ENCODE results near the gene LTBP1. TPM values are rescaled to one million over a fixed set of nuclear protein-coding genes. Genes with fewer than 3 reads are reported as not detected.

The LTBP1 gene
- total RNA-seq, 1 experiment from 2014 or later: 12.5 TPM

DNA sequence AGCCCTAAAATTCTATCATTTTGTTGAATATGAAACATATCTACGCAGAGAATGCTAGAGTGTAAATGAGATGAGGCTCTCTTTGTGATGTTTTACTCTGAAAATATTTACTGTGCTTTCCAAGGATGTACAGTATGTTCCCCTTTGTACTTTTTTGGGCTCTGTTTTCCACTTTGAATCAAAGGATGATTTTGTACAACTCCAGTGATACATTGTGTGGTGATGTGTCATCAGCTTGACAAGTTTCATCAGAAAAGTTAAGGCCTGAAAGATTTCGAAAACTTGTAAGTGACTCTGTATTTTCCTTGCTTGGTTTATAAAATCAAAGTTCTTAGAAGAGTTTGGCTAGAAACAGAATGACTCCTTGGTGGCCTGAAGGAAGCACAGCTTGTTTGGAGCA lies 206.3 kb downstream of the LTBP1 start:
- DNase-seq (ENCODE audit: low read depth, low spot score) (no peak), ATAC-seq (no peak)
- H3K4me1 ChIP-seq (ENCODE audit: control insufficient read depth, insufficient read depth, low read length): no peaks in the 10 kb centered on the region
- no peaks in the 10 kb centered on the region for H3K9me3 ChIP-seq (ENCODE audit: control insufficient read depth, insufficient read depth, low read depth, low read length)
- ChIA-PET POLR2A (no interaction called here), CTCF (no interaction called here)
- intact Hi-C loops (cut with micrococcal nuclease; ENCODE audit: unreplicated experiment): no loop called here
- H3K27ac ChIP-seq (ENCODE audit: low read length): no peak overlapping the region
- in situ Hi-C loops (cut with HindIII; ENCODE audit: low pct_unique_long_range_greater_than_20kb, low sequenced_read_pairs): no loop called here
- no peaks in the 10 kb centered on the region for H3K27me3 ChIP-seq (ENCODE audit: control insufficient read depth, insufficient read depth, low read length)
- no peak overlapping the region for H3K4me3 ChIP-seq (ENCODE audit: low read depth in 2 of 2, low read length in 2 of 2)
- no TSS peak for BruUV-seq (replicated peaks)
- H3K36me3 ChIP-seq (ENCODE audit: control insufficient read depth, insufficient read depth, low read length): no peaks in the 10 kb centered on the region
- TF ChIP-seq TCF7L2 (IDR thresholded peaks at IDR 0.05; ENCODE audit: low read depth, low read length) (no peak), POLR2AphosphoS5 (IDR thresholded peaks at IDR 0.05; ENCODE audit: low read depth, low read length) (no peak), SIN3A (IDR thresholded peaks at IDR 0.05; ENCODE audit: borderline replicate concordance, insufficient read depth, low read depth, low read length) (no peak)
- TF ChIP-seq, protein P1, sequence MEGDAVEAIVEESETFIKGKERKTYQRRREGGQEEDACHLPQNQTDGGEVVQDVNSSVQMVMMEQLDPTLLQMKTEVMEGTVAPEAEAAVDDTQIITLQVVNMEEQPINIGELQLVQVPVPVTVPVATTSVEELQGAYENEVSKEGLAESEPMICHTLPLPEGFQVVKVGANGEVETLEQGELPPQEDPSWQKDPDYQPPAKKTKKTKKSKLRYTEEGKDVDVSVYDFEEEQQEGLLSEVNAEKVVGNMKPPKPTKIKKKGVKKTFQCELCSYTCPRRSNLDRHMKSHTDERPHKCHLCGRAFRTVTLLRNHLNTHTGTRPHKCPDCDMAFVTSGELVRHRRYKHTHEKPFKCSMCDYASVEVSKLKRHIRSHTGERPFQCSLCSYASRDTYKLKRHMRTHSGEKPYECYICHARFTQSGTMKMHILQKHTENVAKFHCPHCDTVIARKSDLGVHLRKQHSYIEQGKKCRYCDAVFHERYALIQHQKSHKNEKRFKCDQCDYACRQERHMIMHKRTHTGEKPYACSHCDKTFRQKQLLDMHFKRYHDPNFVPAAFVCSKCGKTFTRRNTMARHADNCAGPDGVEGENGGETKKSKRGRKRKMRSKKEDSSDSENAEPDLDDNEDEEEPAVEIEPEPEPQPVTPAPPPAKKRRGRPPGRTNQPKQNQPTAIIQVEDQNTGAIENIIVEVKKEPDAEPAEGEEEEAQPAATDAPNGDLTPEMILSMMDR (IDR thresholded peaks at IDR 0.05): no peak
- TF ChIP-seq, protein P2, sequence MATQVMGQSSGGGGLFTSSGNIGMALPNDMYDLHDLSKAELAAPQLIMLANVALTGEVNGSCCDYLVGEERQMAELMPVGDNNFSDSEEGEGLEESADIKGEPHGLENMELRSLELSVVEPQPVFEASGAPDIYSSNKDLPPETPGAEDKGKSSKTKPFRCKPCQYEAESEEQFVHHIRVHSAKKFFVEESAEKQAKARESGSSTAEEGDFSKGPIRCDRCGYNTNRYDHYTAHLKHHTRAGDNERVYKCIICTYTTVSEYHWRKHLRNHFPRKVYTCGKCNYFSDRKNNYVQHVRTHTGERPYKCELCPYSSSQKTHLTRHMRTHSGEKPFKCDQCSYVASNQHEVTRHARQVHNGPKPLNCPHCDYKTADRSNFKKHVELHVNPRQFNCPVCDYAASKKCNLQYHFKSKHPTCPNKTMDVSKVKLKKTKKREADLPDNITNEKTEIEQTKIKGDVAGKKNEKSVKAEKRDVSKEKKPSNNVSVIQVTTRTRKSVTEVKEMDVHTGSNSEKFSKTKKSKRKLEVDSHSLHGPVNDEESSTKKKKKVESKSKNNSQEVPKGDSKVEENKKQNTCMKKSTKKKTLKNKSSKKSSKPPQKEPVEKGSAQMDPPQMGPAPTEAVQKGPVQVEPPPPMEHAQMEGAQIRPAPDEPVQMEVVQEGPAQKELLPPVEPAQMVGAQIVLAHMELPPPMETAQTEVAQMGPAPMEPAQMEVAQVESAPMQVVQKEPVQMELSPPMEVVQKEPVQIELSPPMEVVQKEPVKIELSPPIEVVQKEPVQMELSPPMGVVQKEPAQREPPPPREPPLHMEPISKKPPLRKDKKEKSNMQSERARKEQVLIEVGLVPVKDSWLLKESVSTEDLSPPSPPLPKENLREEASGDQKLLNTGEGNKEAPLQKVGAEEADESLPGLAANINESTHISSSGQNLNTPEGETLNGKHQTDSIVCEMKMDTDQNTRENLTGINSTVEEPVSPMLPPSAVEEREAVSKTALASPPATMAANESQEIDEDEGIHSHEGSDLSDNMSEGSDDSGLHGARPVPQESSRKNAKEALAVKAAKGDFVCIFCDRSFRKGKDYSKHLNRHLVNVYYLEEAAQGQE (IDR thresholded peaks at IDR 0.05; ENCODE audit: insufficient read depth in 1 of 2, low read depth in 2 of 2, low read length in 1 of 2): no peak

DNA sequence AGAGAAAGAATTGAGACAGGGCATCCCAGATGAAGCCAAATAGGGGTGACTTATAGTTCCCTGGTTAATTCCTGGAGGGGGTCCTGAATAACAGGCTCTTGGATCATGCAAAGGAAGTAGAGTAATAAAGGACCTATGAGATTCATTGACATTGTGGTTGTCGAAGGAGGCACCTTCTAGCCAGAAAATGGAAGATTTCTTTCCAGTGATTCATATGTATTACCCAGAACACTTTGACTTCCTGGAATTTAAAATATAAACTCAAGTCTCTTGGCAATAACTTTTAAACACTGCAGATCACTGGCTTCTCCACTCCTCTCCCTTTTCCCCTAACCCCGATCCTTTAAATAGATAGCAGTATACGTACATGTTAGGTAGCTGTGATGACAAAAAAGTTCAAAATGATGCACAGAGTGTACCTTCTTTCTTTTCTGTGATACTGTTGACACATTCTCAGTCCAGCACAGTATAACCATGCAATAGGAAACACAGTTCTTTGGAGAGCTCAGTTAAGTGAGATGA lies 211.8 kb downstream of the LTBP1 start:
- no TSS peak for BruUV-seq (replicated peaks)
- ATAC-seq (no peak), DNase-seq (ENCODE audit: low read depth, low spot score) (no peak)
- Histone ChIP-seq H3K9me3 (ENCODE audit: control insufficient read depth, insufficient read depth, low read depth, low read length) (no peaks in the 10 kb centered on the region), H3K27ac (ENCODE audit: low read length) (no peak overlapping the region), H3K27me3 (ENCODE audit: control insufficient read depth, insufficient read depth, low read length) (no peaks in the 10 kb centered on the region), H3K36me3 (ENCODE audit: control insufficient read depth, insufficient read depth, low read length) (no peaks in the 10 kb centered on the region), H3K4me3 (ENCODE audit: low read depth in 2 of 2, low read length in 2 of 2) (no peak overlapping the region), H3K4me1 (ENCODE audit: control insufficient read depth, insufficient read depth, low read length) (no peaks in the 10 kb centered on the region)
- in situ Hi-C loops (cut with HindIII; ENCODE audit: low pct_unique_long_range_greater_than_20kb, low sequenced_read_pairs) (no loop called here), intact Hi-C loops (cut with micrococcal nuclease; ENCODE audit: unreplicated experiment) (no loop called here)
- ChIA-PET CTCF (no interaction called here), POLR2A (no interaction called here)
- TF ChIP-seq, protein P1 (IDR thresholded peaks at IDR 0.05): no peak

DNA sequence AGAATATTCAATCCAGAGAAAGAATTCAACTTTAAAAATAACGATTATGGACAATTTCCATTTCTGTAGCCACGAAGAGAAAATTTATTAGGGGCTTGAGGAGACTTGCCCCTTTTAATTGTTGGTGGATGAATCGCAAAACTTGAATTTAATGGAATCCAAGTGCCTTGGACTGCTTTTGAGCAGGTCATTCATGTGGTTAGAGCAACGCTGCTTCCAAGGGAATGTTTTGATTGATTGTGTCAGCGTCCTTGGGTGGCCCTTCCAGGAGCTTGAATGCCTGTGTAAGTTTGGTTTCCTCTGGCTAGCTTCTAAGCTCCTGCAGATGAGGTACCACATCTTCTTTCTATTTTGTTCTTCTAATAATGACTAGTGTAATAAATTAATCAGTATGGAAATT lies 213.4 kb downstream of the LTBP1 start:
- BruUV-seq (replicated peaks): no TSS peak
- CTCF ChIA-PET: no interaction called here
- no peaks in the 10 kb centered on the region for H3K4me1 ChIP-seq (ENCODE audit: control insufficient read depth, insufficient read depth, low read length)
- no peak overlapping the region for H3K27ac ChIP-seq (ENCODE audit: low read length)
- intact Hi-C loops (cut with micrococcal nuclease; ENCODE audit: unreplicated experiment) (no loop called here), in situ Hi-C loops (cut with HindIII; ENCODE audit: low pct_unique_long_range_greater_than_20kb, low sequenced_read_pairs) (no loop called here)
- no peaks in the 10 kb centered on the region for H3K9me3 ChIP-seq (ENCODE audit: control insufficient read depth, insufficient read depth, low read depth, low read length)
- H3K4me3 ChIP-seq (ENCODE audit: low read depth in 2 of 2, low read length in 2 of 2): no peak overlapping the region
- ATAC-seq (no peak), DNase-seq (ENCODE audit: low read depth, low spot score) (no peak)
- POLR2A ChIA-PET: no interaction called here
- no peak for TF ChIP-seq POLR2AphosphoS5 (IDR thresholded peaks at IDR 0.05; ENCODE audit: low read depth, low read length)
- TF ChIP-seq, protein P2 (IDR thresholded peaks at IDR 0.05; ENCODE audit: insufficient read depth in 1 of 2, low read depth in 2 of 2, low read length in 1 of 2): no peak
- TF ChIP-seq SIN3A (IDR thresholded peaks at IDR 0.05; ENCODE audit: borderline replicate concordance, insufficient read depth, low read depth, low read length): no peak
- no peak for TF ChIP-seq TCF7L2 (IDR thresholded peaks at IDR 0.05; ENCODE audit: low read depth, low read length)
- TF ChIP-seq, protein P1 (IDR thresholded peaks at IDR 0.05): no peak
- no peaks in the 10 kb centered on the region for H3K36me3 ChIP-seq (ENCODE audit: control insufficient read depth, insufficient read depth, low read length)
- no peaks in the 10 kb centered on the region for H3K27me3 ChIP-seq (ENCODE audit: control insufficient read depth, insufficient read depth, low read length)

All from Panc1 (cell line).